ENCODE measurements around the gene ZBTB48.
"Not testable (repeated sequence)": the region's sequence is repeated elsewhere in the genome, so short reads cannot be mapped to it uniquely, and the experiment has no call there.

The ZBTB48 gene

GRCh38 chr1:6590046-6590445 is 10.3 kb downstream of the ZBTB48 start:
- no peak for DNase-seq (ENCODE audit: low read depth in 2 of 3, low spot score in 1 of 3)

DNA sequence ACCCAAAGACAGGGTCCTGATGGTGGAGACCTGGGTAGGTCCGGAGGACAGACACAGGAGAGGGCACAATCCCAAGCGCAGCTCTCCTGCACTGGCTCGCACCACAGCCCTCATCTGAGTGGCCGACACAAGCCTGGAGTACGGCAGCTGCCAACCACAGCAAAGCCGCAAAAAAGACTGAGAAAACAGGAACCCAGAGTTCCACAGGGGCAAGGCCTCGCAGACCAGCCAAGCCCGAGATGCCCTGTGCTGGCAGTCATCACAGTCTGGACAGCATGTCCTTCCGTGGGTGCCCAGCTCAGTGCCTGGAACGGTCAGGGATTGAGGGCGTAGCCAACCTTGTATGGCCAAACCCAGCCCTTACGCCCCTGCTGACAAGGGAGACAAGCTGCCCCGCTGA is 11.4 kb downstream of the ZBTB48 start:
- no peak for DNase-seq (ENCODE audit: low read depth in 2 of 3, low spot score in 1 of 3)

GRCh38 chr1:6591644-6592043 is 11.8 kb downstream of the ZBTB48 start:
- no peak for DNase-seq (ENCODE audit: low read depth in 2 of 3, low spot score in 1 of 3)

DNA sequence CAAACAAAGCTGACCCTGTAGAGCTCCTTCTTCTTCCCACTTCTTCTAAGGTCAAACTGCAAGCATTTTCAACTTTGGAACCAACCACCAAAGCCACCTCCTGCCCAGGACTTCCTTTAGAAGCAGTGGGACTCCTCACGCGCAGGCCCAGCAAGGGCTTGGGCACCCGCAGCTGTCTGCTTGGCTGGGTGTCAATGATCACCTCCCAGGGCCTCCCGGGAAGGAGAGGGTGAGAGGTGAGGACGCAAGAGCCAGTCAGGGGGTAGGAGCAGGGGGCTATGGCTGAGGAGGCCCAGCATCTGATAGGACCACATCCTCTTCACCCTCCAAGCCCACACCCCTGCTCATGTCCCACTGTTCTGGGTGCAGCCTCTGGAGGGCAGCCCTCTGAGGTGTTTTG is 12.6 kb downstream of the ZBTB48 start:
- DNase-seq (ENCODE audit: low read depth in 2 of 3, low spot score in 1 of 3) = no peak

DNA sequence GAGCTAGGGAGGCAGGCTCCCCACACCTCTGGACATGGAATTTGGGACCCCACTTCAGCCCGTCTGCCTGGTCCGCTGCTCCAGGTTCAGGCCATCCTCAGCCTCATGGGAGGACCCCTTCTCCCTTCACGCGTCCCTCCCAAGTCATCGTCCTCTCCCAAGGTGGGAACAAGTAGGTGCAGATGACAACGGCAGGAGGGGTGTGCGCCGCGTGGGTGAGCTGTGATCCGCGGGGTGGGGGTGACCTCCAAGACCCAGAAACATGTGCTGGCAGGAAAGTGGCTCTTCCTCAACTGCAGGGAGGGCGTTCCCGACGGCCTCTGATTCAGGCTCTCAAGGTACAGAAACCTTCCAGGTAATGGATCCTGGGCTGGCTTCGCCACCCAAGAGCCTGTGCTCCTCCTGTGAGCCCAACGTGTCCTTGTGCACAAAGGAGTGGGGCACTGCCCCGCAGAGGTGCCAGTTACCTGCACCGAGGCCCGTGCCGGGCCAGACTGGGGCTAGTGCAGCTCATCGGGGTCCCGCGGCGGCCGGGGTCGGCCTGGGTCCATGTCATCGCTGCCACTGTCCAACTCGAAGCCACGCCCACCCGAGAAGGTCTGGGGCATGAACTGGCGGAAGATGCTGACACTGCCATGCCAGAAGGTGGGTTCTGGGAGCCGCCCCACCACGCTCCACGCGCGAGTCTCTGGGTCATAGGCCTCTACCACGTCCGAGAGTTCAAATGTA is 13.2 kb downstream of the ZBTB48 start:
- DNase-seq (ENCODE audit: low read depth in 2 of 3, low spot score in 1 of 3) = no peak

DNA sequence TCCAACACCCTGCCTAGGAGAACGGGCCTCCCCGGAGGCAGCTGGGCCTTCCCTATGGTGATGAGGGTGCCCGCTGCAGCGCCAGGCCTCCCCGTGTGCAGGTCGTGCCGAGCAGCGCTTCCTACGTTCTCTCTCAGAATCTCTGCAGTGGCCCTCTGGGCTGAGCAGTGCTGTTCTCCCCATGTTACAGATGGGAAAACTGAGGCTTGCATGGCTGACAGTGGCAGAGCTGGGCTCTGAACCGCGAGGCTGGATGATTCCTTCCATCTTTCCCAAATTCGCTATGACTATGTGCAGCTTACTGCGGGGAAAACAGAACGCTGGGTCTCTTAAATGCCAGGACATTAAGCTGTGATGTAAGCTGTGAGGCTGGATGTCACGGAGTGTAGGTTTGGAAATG is 14.0 kb downstream of the ZBTB48 start:
- no peak for DNase-seq (ENCODE audit: low read depth in 2 of 3, low spot score in 1 of 3)

- no peak for DNase-seq (ENCODE audit: low read depth in 2 of 3, low spot score in 1 of 3)
Observed at GRCh38 chr1:6594977-6595740, 15.4 kb downstream of the ZBTB48 start.

GRCh38 chr1:6596351-6596750 is 16.6 kb downstream of the ZBTB48 start:
- no peak for DNase-seq (ENCODE audit: low read depth in 2 of 3, low spot score in 1 of 3)

GRCh38 chr1:6596886-6597776 is 17.3 kb downstream of the ZBTB48 start:
- DNase-seq (ENCODE audit: low read depth in 2 of 3, low spot score in 1 of 3) = no peak

DNA sequence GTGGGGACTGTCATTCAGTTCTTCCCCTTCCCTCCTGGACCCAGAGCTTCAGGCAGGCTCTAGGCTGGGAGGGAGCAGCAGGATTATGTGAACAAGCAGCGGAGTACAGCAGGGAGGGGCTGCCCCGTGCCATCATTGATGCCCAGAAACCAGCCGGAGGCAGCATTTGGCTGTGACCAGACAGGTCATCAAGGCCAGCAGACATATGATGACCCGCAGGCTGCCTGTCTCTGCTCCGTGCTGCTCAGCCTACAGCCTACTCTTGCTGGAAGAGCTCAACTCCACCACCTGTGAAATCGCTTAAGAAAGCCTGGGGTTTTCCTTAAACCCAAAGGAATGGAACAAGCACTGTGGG is 18.0 kb downstream of the ZBTB48 start:
- no peak for DNase-seq (ENCODE audit: low read depth in 2 of 3, low spot score in 1 of 3)

- no peak for DNase-seq (ENCODE audit: low read depth in 2 of 3, low spot score in 1 of 3)
Observed at GRCh38 chr1:6599141-6599975, 19.6 kb downstream of the ZBTB48 start.

DNA sequence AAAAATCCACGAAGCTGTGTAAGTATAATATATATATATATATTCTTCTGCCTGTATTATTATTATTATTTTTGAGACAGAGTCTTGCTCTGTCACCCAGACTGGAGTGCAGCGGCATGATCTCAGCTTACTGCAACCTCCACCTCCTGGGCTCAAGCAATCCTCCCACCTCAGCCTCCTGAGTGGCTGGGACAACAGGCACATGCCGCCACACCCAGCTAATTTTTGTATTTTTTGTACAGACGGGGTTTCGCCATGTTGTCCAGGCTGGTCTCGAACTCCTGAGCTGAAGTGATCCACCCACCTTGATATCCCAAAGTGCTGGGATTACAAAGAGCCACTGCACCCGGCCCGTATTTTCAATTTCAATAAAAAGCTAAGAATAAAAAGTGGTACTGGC is 20.2 kb downstream of the ZBTB48 start:
- DNase-seq (ENCODE audit: low read depth in 2 of 3, low spot score in 1 of 3) = not testable (repeated sequence)

DNA sequence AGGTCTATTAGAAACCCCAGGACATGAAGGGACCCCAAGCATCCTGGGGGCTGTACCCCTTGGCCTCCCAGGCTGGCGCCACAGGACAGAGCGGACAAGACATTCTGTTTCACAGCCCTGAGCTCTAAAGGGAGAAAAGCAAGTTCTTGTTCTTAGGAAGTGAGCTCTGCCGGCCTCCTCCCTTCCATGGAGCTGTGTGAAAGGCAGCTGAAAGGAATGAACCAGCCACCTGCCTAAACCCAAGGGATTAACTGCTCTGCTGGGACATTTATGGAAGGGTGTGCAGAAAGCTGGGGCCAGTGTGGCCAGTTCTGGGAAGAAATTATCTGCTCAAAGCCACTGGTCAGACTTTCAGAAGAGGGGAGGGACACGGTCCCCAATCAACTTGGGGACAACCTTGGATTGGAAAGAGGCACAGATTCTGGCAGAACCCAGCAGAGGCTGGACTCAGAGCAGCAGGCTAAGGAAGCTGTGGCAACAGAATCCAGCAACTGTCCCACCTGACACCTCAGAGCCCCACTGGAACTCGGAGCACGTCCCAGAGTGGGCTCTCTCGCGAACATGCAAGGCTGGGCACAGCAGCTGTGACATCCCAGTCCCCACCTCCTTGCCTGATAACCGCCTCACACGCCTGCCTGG is 20.7 kb downstream of the ZBTB48 start:
- DNase-seq (ENCODE audit: low read depth in 2 of 3, low spot score in 1 of 3) = no peak

- DNase-seq (ENCODE audit: low read depth in 2 of 3, low spot score in 1 of 3) = peak; percentile 78 to 81 (median 79)
Observed at GRCh38 chr1:6601049-6601922, 21.5 kb downstream of the ZBTB48 start.

GRCh38 chr1:6601923-6602668 is 22.3 kb downstream of the ZBTB48 start:
- DNase-seq (ENCODE audit: low read depth in 2 of 3, low spot score in 1 of 3) = no peak

DNA sequence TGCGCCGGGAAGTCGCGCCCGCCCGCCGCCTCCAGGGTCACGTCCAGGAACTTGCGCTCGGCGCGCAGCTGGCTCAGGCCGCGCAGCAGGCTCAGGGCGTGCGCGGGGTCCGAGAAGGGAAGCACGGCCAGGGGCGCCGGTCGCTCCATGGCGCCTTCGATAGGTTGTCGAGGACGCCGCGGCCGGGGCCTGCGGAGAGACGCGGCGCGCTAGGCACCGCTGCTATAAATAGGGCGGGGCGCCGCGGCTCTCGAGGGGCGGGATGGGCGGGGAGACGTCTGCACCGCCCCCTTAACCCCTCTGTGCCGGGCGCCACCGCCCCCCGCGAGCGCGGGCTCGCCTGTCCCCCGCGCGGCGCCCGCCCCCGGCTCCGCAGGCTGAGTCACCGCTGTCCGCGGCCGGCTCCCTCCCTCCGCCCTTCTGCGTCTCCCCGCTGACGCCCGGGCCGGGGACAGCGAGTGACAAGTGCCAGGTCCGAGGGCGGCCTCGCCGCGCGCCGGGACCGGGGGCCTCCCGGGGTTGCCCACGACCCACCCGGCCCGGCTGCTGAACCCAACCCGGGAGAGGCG is 23.0 kb downstream of the ZBTB48 start, which contains the start of gene KLHL21:
Gene KLHL21 (minus strand): TSS at position 201 of the 569 bp plus-strand sequence. CDS start 52 bp downstream, at position 149.
- DNase-seq (ENCODE audit: low read depth in 2 of 3, low spot score in 1 of 3) = peak; percentile 72 to 87 (median 74)

DNA sequence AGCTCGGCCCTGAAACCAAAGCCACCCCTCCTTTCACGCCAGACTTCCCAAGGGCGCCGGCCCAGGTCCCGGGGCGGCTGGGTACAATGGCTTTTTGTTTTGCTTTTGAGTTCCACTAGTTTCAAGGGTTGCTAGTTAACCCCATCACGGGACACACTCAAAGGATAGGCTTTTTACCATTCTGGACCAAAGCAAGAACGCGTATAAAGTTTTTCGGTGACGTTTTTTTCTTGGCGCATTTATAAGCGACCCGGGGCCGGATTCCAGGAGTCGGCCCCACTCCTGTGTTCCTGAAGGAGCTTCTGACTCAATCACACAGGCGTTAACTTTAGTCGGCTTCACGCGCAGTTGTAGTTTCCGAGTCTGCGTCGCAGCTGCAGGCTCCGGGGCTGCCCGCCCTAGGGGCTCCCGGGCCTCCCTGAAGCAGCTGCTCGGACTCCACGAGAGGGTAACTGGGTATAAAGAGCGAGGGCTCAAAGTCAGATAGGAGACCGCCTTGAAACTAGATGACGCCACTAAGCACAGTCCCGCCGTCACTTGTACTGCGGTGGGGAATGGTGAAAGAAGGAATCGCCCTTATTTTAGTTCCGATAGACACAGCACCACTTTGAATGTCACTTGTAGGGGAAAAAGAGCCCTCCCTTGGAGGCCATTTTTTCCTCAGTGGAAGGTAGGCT is 23.6 kb downstream of the ZBTB48 start:
- DNase-seq (ENCODE audit: low read depth in 2 of 3, low spot score in 1 of 3) = peak in 2 of 3 donors; percentile 47 to 54
